HG02759 (cell line): ENCODE results near the gene POU2F3.
A peak's percentile ranks its signal among the peaks of the same experiment; 100 is the strongest.

Experiments used
- ATAC-seq: cut with Tn5 transposase; IDR thresholded peaks from one replicate; pipeline ENCODE4 v1.9.1; 2021; ENCODE audit warnings: mild to moderate bottlenecking, moderate library complexity; ENCODE audit not compliant: unreplicated experiment

POU2F3 gene

GRCh38 chr11:120310870-120311269 lies 70.9 kb downstream of the POU2F3 start:
- no peak for ATAC-seq

DNA sequence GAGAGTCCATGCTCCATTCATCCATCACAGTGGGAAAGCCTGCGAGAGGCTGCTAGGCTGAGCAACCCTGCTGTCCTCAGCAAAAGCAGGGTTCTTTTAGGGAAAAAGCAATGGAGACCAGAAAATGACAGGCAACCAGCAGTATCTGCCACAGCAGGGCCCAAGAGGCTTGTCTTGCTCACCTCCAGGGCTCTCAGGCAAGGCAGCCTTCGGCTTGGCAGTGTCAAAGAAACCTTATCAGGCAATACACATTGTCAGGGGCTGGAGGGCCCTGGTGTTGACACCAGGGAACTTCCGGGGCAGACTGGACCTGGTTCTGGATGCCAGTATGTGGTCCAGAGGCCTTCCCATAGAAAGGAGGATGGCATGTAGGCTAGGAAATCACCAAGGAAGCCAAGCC lies 74.9 kb downstream of the POU2F3 start:
- no peak for ATAC-seq

DNA sequence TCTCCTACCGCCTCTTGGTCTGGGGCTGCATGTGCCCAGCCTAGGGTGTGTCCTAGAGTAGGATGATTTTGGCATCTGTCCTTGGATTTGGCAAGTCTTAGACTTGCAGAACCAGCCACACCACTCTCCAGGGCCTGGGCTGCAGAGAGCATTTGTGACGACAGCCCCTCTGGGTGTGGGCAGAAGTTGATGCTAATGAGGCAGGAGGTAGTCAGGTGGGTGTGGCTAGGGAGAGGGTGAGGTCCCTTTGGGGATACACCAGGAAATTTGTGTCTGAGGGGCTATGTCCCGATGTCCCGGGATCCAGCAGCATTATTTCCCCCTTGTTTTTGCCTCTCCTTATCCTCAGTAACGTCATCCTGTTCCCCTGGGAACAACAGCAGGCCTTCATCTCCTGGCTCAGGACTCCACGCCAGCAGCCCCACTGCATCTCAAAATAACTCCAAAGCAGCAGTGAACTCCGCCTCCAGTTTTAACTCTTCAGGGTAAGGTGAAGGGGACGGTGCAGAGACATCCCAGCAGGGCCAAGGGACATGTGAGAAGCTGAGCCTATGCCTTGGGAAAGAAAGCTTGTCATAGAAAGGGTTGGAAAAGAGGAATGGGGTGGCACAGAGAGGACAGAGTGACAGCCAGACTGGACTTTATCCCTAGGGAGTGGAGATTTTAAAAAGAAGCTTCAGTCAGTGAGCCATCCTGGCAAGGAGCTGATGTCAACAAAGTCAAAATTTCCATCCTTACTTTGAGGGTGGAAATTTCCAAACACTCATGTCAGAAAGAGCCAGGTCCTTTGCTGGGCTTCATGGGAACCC lies 77.1 kb downstream of the POU2F3 start:
- no peak for ATAC-seq

DNA sequence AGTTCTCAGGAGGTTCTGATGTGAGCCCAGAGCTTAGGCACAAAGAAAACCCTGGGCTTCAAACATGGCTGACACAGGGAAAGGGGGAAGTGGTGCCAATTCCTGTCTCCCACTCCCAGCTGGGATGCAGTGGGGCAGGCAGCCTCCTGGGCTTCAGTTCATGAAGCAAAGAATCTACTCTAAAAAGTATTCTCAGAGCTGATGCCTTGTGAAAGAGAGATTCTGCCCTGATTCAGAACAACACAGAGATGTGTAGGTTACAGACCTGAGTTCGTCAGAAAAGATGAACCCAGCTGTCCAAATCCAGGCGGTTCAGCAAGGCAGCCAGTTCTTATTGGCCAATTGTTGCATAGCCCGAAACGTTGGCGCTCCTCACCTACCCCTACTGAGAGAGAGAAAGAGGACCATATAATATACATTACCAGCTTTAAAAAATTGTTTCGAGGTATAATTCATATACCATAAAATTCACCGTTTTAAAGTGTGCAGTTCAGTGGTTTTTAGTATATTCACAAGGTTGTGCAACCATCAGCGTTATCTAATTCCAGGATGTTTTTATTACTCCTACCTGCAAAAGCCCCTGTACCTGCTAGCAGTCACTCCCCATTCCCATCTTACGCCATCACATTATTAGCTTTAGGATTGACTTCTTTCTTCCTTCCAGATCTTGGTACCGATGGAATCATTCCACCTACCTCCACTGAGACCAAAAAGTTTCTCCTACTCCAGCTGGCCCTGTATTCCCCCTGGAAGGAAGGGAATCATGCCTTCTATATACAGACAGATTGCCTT lies 77.9 kb downstream of the POU2F3 start:
- ATAC-seq, result no peak

DNA sequence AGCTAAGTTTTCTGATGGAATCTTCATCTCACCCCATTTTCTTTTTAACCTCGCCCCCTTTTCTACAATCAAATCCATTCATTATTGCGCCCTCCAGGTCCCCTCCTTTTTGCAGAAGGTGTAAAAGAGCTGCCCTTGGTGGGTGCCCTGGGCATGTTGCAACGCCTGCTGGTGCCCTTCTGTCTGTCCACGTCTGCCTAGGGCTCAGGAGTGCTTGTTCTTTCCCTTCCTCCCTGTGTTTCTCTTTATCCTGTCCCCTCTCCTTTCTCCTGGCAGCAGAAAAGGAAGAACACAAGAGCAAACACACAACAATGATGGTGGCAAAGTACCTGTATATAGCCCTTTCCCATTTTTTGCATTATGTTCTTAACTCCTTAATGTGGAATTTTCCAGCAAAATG lies 79.0 kb downstream of the POU2F3 start:
- no peak for ATAC-seq

DNA sequence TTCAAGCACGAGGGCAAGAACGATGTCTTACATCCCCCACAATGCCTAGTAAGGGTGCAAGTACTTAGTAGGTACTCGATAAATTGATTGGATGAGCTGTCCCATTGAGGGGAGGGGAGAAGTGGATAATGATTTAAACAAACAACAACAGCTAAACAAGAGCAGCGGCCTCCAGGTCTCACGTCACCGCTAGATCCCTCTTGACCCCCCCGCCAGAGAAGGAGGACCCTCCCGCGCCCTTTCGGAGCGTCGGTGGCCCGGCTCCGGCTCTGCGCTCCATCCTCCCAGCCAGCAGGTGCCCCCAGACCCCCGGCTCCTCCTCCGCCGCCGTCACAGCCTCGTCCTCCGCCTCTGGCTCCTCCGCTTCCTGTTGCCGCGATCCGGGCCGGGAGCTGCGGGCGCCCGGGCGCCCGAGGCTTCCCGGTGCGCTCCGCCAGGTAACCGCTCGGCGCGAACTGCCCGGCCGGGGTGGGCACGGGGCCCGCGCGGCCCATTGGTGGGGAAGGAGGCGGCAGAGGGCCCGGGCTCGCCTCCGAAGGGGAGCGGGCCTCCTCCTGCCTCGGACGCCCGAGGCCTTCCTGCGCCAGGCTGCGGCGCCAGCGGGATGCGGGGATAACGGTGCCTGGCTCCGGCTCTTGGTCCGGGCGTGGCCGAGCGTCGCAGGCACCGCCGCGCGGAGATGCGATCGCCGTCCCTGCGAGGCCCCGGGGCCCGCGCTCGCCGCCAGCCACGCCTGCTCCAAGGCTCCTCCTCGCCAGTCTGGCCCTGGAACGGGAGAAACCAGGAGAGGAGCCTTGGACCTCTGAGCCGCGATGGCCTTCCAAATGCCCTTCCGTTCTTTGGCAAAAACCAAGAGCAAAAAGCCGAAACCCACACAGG lies 85.2 kb downstream of the POU2F3 start, which contains the start of gene TLCD5:
Gene TLCD5 (plus strand): TSS at position 368 of the 879 bp plus-strand sequence. CDS start 2,143 bp downstream, outside the sequence.
- ATAC-seq, result peak; percentile 69

GRCh38 chr11:120326228-120326627 lies 86.3 kb downstream of the POU2F3 start:
- no peak for ATAC-seq

- no peak for ATAC-seq
These were observed 86.9 kb downstream of the POU2F3 start for GRCh38 chr11:120326845-120327281.

- ATAC-seq, result no peak
These were observed 87.4 kb downstream of the POU2F3 start for GRCh38 chr11:120327311-120327710.

- no peak for ATAC-seq
These were observed 89.6 kb downstream of the POU2F3 start for GRCh38 chr11:120329556-120329955.

DNA sequence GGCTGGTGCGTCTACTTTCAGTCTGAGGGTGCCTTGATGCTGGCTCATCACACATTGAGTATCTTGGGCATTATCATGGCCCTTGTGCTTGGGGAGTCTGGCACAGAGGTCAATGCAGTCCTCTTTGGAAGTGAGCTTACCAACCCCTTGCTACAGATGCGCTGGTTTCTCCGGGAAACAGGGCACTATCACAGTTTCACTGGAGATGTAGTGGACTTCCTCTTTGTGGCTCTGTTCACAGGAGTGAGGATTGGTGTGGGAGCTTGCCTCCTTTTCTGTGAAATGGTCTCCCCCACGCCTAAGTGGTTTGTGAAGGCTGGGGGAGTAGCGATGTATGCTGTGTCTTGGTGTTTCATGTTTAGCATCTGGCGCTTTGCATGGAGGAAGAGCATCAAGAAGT lies 90.1 kb downstream of the POU2F3 start:
- no peak for ATAC-seq

- no peak for ATAC-seq
These were observed 91.5 kb downstream of the POU2F3 start for GRCh38 chr11:120331301-120331996.

GRCh38 chr11:120332822-120333716 lies 93.1 kb downstream of the POU2F3 start:
- ATAC-seq, result no peak

GRCh38 chr11:120333801-120334200 lies 93.9 kb downstream of the POU2F3 start:
- no peak for ATAC-seq

GRCh38 chr11:120334332-120334731 lies 94.4 kb downstream of the POU2F3 start:
- no peak for ATAC-seq

DNA sequence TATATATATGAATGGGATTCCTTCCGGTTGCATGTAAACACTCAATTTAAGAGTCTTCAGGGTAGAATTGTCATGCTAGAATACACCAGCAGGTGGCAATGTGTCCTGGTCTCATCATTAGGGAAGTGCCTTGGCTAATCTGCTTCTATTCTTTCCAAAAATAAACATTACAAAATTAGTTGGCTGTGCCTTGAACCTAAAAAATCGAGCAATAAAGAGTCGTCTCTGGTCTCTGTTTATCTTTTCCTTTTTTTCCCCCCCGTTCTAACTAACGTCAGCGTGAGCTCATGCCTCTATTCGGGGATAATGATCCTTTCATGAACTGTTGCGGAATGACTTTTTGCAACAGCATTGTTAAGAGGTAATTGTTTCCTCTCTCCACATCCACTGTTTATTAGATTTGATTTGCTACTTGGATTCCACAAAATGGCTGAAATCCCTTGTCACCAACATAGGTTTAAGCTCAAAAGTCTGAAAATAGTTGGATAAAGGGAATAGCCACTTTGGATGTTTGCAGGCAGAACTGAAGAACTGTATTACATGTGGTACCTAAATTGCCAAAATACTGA lies 95.0 kb downstream of the POU2F3 start:
- no peak for ATAC-seq

GRCh38 chr11:120335556-120335907 lies 95.6 kb downstream of the POU2F3 start:
- peak; percentile 24 for ATAC-seq

- peak; percentile 79 for ATAC-seq
These were observed 96.1 kb downstream of the POU2F3 start, which contains the start of gene ARHGEF12 for GRCh38 chr11:120335908-120336640. ARHGEF12 (plus strand) TSS chr11:120336413; CDS start chr11:120337244, 831 bp downstream.
